GM12878 (cell line): ENCODE measurements around the gene SRMS. TPM values are rescaled to one million over a fixed set of nuclear protein-coding genes. Genes with fewer than 3 reads are reported as not detected.

Experiments
- ATAC-seq: fragments of 200-7000 bp; cut with Tn5 transposase; 3 replicates; pipeline ENCODE4 v1.9.1; 2020; ENCODE audit warnings: mild to moderate bottlenecking, moderate library complexity
- BruUV-seq: library from RNA; stranded (reverse); fragments of 400-500 nt; replicated peaks from 2 replicates; lab custom pipeline; 2021; lab: Mats Ljungman, UMichigan
- CTCF ChIA-PET: fragments of 300-600 bp; sonication (Branson Sonifier 250); formaldehyde crosslinking; extraction: SDS; loops from one replicate; lab custom pipeline; 2021; ENCODE audit warnings: inconsistent platforms; lab: Yijun Ruan, JAX
- POLR2A ChIA-PET: fragments of 350-600 bp; formaldehyde crosslinking; extraction: SDS; loops from one replicate; lab custom pipeline; 2021; ENCODE audit warnings: inconsistent platforms; lab: Charles Lee
- RAD21 ChIA-PET: fragments of 300-600 bp; sonication (Branson Sonifier 250); formaldehyde crosslinking; loops from one replicate; lab custom pipeline; 2023; ENCODE audit warnings: antibody characterized with exemption; ENCODE audit not compliant: unreplicated experiment; lab: Charles Lee
- SMC1A ChIA-PET: fragments of 300-600 bp; sonication (Branson Sonifier 250); formaldehyde crosslinking; loops from one replicate; lab custom pipeline; 2023; ENCODE audit not compliant: unreplicated experiment, uncharacterized antibody; lab: Charles Lee
- DNase-seq: peaks from one replicate; pipeline ENCODE4 v3.0.0-alpha.2; 2011; ENCODE audit warnings: low read depth, low spot score
- FAIRE-seq: peaks from 3 replicates; lab custom pipeline; 2011; peaks lifted over from hg19 to GRCh38; lab: Jason Lieb, UNC
- H2AFZ ChIP-seq: 2 replicates; pipeline ENCODE4 v1.6.0; 2011; ENCODE audit warnings: low read depth, low read length, control low read depth; ENCODE audit not compliant: control insufficient read depth
- H3K27ac ChIP-seq: 2 replicates; pipeline ENCODE4 v1.5.1; 2011; ENCODE audit warnings: control low read depth; ENCODE audit not compliant: control insufficient read depth, insufficient read depth
- H3K27me3 ChIP-seq, 2 experiments: replicated peaks in 1 of 2; 2 replicates each; pipeline versions ENCODE4 v1.6.0 to v1.6.1; 2011; ENCODE audit warnings: low read length in 1 of 2; ENCODE audit not compliant: control insufficient read depth in 2 of 2, insufficient read depth in 2 of 2
- H3K36me3 ChIP-seq, 2 experiments: 2 replicates each; pipeline ENCODE4 v1.5.1; 2011; ENCODE audit warnings: low read length in 1 of 2; ENCODE audit not compliant: control insufficient read depth in 2 of 2, insufficient read depth in 2 of 2
- H3K4me1 ChIP-seq: 2 replicates; pipeline ENCODE4 v1.6.1; 2011; ENCODE audit warnings: mild to moderate bottlenecking, low read length, moderate library complexity, mixed read lengths; ENCODE audit not compliant: control insufficient read depth, insufficient read depth
- H3K4me2 ChIP-seq: 2 replicates; pipeline ENCODE4 v1.6.0; 2011; ENCODE audit warnings: control low read depth; ENCODE audit not compliant: control insufficient read depth, insufficient read depth
- H3K4me3 ChIP-seq: fragments of 200-600 bp; sonication (generic); 2 replicates; pipeline ENCODE4 v1.5.1; 2016
- H3K79me2 ChIP-seq: 2 replicates; pipeline ENCODE4 v1.6.0; 2011; ENCODE audit warnings: low read length; ENCODE audit not compliant: control insufficient read depth, insufficient read depth
- H3K9ac ChIP-seq: 2 replicates; pipeline ENCODE4 v1.8.0; 2011; ENCODE audit warnings: low read length, control low read depth, mixed read lengths; ENCODE audit not compliant: control insufficient read depth, insufficient read depth
- H3K9me3 ChIP-seq: replicated peaks from 3 replicates; pipeline ENCODE4 v1.5.1; 2011; ENCODE audit warnings: mild to moderate bottlenecking, low read length; ENCODE audit not compliant: control insufficient read depth, insufficient read depth
- H4K20me1 ChIP-seq: 2 replicates; pipeline ENCODE4 v1.6.0; 2011; ENCODE audit not compliant: control insufficient read depth, insufficient read depth
- DPF2 ChIP-seq: fragments of 450-650 bp; IDR thresholded peaks from 2 replicates; pipeline ENCODE4 v1.6.1; 2017; ENCODE audit warnings: mild to moderate bottlenecking
- GABPA ChIP-seq: IDR thresholded peaks from 2 replicates; pipeline ENCODE4 v1.6.1; 2014; ENCODE audit warnings: antibody characterized with exemption, low read depth, mild to moderate bottlenecking, inconsistent platforms
- HCFC1 ChIP-seq: fragments of 150-350 bp; IDR thresholded peaks from 2 replicates; pipeline ENCODE4 v1.6.1; 2014; ENCODE audit warnings: low read length
- MXI1 ChIP-seq: fragments of 150-350 bp; IDR thresholded peaks from 2 replicates; pipeline ENCODE4 v1.6.1; 2011; ENCODE audit warnings: low read depth, mild to moderate bottlenecking, inconsistent platforms, low read length, improper control_type of control experiment
- NKRF ChIP-seq: fragments of 450-650 bp; conservative IDR thresholded peaks from 2 replicates; pipeline ENCODE4 v1.6.1; 2017; ENCODE audit warnings: mild to moderate bottlenecking, moderate library complexity
- PAX5 ChIP-seq: IDR thresholded peaks from 2 replicates; pipeline ENCODE4 v1.6.1; 2011; ENCODE audit warnings: low read depth, low read length, borderline replicate concordance
- PML ChIP-seq: IDR thresholded peaks from 2 replicates; pipeline ENCODE4 v1.6.1; 2012; ENCODE audit warnings: low read length, inconsistent platforms
- POLR2A ChIP-seq: IDR thresholded peaks from 2 replicates; pipeline ENCODE4 v1.6.1; 2011; ENCODE audit warnings: low read depth, mild to moderate bottlenecking, low read length
- POLR2AphosphoS5 ChIP-seq: IDR thresholded peaks from 2 replicates; pipeline ENCODE4 v1.6.1; 2011; ENCODE audit warnings: mild to moderate bottlenecking, low read length, inconsistent platforms
- POU2F2 ChIP-seq: IDR thresholded peaks from 3 replicates; pipeline ENCODE4 v1.6.1; 2011; ENCODE audit warnings: low read depth, mild to moderate bottlenecking, low read length, borderline replicate concordance
- SMARCA5 ChIP-seq: fragments of 450-650 bp; IDR thresholded peaks from 2 replicates; pipeline ENCODE4 v1.6.1; 2017; ENCODE audit warnings: mild to moderate bottlenecking
- SP1 ChIP-seq: IDR thresholded peaks from one replicate; pipeline ENCODE4 v1.6.1; 2011; ENCODE audit warnings: low read depth, low read length
- TAF1 ChIP-seq: IDR thresholded peaks from 2 replicates; pipeline ENCODE4 v1.6.1; 2011; ENCODE audit warnings: mild to moderate bottlenecking, low read depth, low read length, borderline replicate concordance
- TARDBP ChIP-seq: IDR thresholded peaks from 2 replicates; pipeline ENCODE4 v1.6.1; 2016; ENCODE audit warnings: borderline replicate concordance
- YBX1 ChIP-seq: fragments of 450-650 bp; IDR thresholded peaks from 2 replicates; pipeline ENCODE4 v1.6.1; 2016; ENCODE audit warnings: antibody characterized with exemption
- ZBTB40 ChIP-seq: fragments of 450-650 bp; IDR thresholded peaks from 2 replicates; pipeline ENCODE4 v1.6.1; 2016; ENCODE audit warnings: mild to moderate bottlenecking, moderate library complexity, borderline replicate concordance
- ZNF622 ChIP-seq: fragments of 450-650 bp; IDR thresholded peaks from 2 replicates; pipeline ENCODE4 v1.6.1; 2017; ENCODE audit warnings: mild to moderate bottlenecking, inconsistent platforms
- WGBS: methylation state at CpG from one replicate; pipeline ENCODE4 v1.1.6; 2016; ENCODE audit warnings: low lambda C conversion rate; ENCODE audit not compliant: insufficient replicate concordance, insufficient coverage; ENCODE audit errors: missing lambda C conversion rate; 5-methylcytosine and 5-hydroxymethylcytosine counted together
- in situ Hi-C: fragments of 300-500 bp; cut with MboI; formaldehyde crosslinking; loops from 9 replicates; pipeline ENCODE4 v1.14.3; 2018; ENCODE audit warnings: mixed read lengths
- intact Hi-C: fragments of 100-400 bp; cut with micrococcal nuclease; formaldehyde crosslinking; loops from one replicate; pipeline ENCODE4 v1.14.2; 2022; ENCODE audit not compliant: unreplicated experiment
- polyA plus RNA-seq, 11 experiments: library from polyadenylated mRNA; depleted of rRNA in 4 of 11; unstranded in 6 of 11; stranded (reverse) in 5 of 11; fragments of >200 nt; fragmentation: Nextera tagmentation in 4 of 11; fragmentation: Illumina TruSeq in 1 of 11; extraction: Ambion mirVana in 4 of 11; extraction: Trizol in 1 of 11; gene quantifications; 1 replicate in 1 of 11; 2 replicates in 10 of 11; pipeline versions ENCODE4 v1.2.1 to v1.2.3, GENCODE V29; 2011 to 2016; ENCODE audit warnings: inconsistent platforms in 2 of 11, missing spikeins in 2 of 11, low read depth in 1 of 11
- total RNA-seq, 4 experiments: library from RNA; depleted of rRNA in 3 of 4; stranded (reverse); fragments of >200 nt in 3 of 4; fragmentation: Illumina TruSeq in 1 of 4; extraction: Trizol in 1 of 4; gene quantifications; 2 replicates each; pipeline versions ENCODE4 v1.2.1 to v1.2.3, GENCODE V29; 2013 to 2021
- TF ChIP-seq, protein P1 (sequence below): IDR thresholded peaks from 2 replicates; pipeline ENCODE4 v1.6.1; 2012; ENCODE audit warnings: low read depth, low read length, improper control_type of control experiment

Gene SRMS
- total and polyA plus RNA-seq, 10 of the 15 experiments (the other 5 are each of a cell fraction or from before 2014, with no cell fraction given), result not detected

DNA sequence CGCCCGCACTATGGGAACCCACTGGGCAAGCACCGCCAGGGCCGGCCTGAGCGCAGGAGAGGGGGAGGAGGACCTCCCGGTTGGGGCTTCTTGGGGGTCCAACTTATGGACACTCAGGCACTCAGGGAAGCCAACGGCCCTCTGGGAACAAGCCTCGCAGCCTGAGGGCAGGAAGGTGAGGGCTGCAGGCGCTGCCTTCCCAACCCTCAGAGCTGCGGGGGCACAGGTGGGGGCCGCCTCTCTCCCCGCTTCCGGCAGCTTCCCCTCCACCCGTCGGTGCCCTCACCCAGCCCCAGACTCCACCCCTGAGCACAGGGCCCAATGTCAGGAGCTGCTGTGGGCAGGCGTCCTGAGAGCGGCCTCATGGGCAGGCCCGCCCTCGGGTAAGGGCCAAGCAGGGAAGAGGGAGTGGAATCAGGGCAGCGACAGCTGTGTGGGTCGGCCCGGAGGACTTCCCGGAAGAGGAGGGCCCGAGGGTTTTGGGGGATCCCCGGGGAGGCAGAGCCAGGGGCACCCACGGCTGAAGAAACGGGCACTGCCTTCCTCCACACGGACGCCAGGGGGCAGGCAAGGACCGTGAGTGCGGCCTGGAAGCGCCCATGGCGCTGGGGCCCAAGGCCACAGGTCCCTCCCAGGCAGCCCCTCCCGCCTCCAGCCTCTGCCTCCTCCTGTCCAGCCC, 9.9 kb downstream of the SRMS start:
- Histone ChIP-seq H3K9ac (peak overlapping the region; percentile 70), H3K27me3 (no peaks in the 10 kb centered on the region), H4K20me1 (no peaks in the 10 kb centered on the region), H3K79me2 (no peaks in the 10 kb centered on the region), H2AFZ (peak overlapping the region; percentile 87), H3K4me3 (peak overlapping the region; percentile 63), H3K27ac (peak overlapping the region; percentile 82), H3K9me3 (no peaks in the 10 kb centered on the region), H3K4me2 (peak overlapping the region; percentile 77), H3K36me3 (no peaks in the 10 kb centered on the region), H3K4me1 (peaks cover 20% of the 10 kb centered on the region)
- no TSS peak for BruUV-seq
- peak; percentile 98 for FAIRE-seq
- ChIA-PET RAD21 (interaction anchor here (0.6 to 3.2 kb wide), 47 partner anchors 9 to 541 kb away, joined by 3 to 41 read pairs (median 5); partner anchors contain the start of genes ARFRP1, GMEB2, HELZ2 and LIME1), POLR2A (interaction anchor here (0.7 to 2.3 kb wide), 13 partner anchors 13 to 502 kb away, joined by 3 to 33 read pairs (median 4); partner anchors contain the start of genes GMEB2, HELZ2, PPDPF and RTEL1), SMC1A (interaction anchor here (1.0 to 2.6 kb wide), 20 partner anchors 8 to 582 kb away, joined by 3 to 16 read pairs (median 4); partner anchors contain the start of genes ARFGAP1, FNDC11, HELZ2 and RTEL1), CTCF (interaction anchor here (0.5 to 2.9 kb wide), 40 partner anchors 10 to 583 kb away, joined by 3 to 25 read pairs (median 4); partner anchors contain the start of genes FNDC11, HELZ2, LIME1 and PPDPF)
- intact Hi-C loops (loop anchor here (1.0 to 5.0 kb wide), 7 partner anchors 16 to 585 kb away; partner anchors contain the start of gene GMEB2), in situ Hi-C loops (no loop called here)
- under 1% methylated on average over 33 of the region's 34 CpGs for WGBS
- ATAC-seq, result peak; percentile 97
- DNase-seq, result peak; percentile 93
- TF ChIP-seq NKRF (no peak), MXI1 (peak; percentile 12; the same call in 1 of the 2 replicates), HCFC1 (peak; percentile 34; the same call in 1 of the 2 replicates), TAF1 (peak; percentile 35; the same call in 1 of the 2 replicates), DPF2 (0 out of 2 replicates have a peak, but pooled peaks have one; percentile 39), PML (no peak), TARDBP (no peak), SP1 (peak; percentile 57), POLR2AphosphoS5 (peak; percentile 52; the same call in 1 of the 2 replicates), POU2F2 (0 out of 3 replicates have a peak, but pooled peaks have one; percentile 28), SMARCA5 (peak; percentile 81), GABPA (peak; percentile 83), PAX5 (peak; percentile 68; the same call in 1 of the 2 replicates), ZNF622 (no peak), YBX1 (no peak), ZBTB40 (peak; percentile 81; the same call in 1 of the 2 replicates), POLR2A (peak; percentile 84)
- TF ChIP-seq, protein P1, sequence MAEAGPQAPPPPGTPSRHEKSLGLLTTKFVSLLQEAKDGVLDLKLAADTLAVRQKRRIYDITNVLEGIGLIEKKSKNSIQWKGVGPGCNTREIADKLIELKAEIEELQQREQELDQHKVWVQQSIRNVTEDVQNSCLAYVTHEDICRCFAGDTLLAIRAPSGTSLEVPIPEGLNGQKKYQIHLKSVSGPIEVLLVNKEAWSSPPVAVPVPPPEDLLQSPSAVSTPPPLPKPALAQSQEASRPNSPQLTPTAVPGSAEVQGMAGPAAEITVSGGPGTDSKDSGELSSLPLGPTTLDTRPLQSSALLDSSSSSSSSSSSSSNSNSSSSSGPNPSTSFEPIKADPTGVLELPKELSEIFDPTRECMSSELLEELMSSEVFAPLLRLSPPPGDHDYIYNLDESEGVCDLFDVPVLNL, result no peak
